SK-N-MC (cell line): ENCODE data around the gene PFKFB3.

Experiments
- EZH2 ChIP-seq: fragments of 200-600 bp; sonication (generic); IDR thresholded peaks from one replicate; pipeline ENCODE4 v1.6.1; 2017; ENCODE audit warnings: antibody characterized with exemption
- POLR2AphosphoS5 ChIP-seq: IDR thresholded peaks from 2 replicates; pipeline ENCODE4 v1.6.1; 2012; ENCODE audit warnings: mild to moderate bottlenecking, low read depth, low read length, borderline replicate concordance

GRCh38 chr10:6224781-6225180 is 22.0 kb downstream of the PFKFB3 start:
- TF ChIP-seq EZH2 (no peak), POLR2AphosphoS5 (no peak)
